Panc1 (cell line): ENCODE measurements around the gene TNFRSF18.
"Not testable (repeated sequence)": the region's sequence is repeated elsewhere in the genome, so short reads cannot be mapped to it uniquely, and the experiment has no call there.

ENCODE experiments used
- POLR2AphosphoS5 ChIP-seq: IDR thresholded peaks from 2 replicates; pipeline ENCODE4 v1.6.1; 2012; ENCODE audit warnings: mild to moderate bottlenecking, low read depth, low read length, moderate library complexity
- TF ChIP-seq, protein P1 (sequence below): fragments of 450-650 bp; IDR thresholded peaks from 2 replicates; pipeline ENCODE4 v1.5.1; 2017; ENCODE audit warnings: mild to moderate bottlenecking

DNA sequence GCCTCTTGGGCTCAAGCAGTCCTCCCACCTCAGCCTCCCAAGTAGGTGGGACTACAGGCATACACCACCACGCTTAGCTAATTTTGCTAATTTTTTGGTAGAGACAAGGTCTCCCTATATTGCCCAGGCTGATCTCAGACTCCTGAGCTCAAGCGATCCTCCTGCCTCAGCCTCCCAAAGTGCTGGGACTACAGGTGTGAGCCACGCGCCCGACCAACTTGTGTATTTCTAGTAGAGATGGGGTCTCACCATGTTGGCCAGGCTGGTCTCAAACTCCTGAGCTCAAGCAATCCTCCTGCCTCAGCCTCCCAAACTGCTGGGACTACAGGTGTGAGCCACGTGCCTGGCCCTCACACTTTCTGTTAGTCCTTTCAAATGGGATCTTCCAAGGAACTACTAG lies 10.7 kb downstream of the TNFRSF18 start:
- TF ChIP-seq, protein P1, sequence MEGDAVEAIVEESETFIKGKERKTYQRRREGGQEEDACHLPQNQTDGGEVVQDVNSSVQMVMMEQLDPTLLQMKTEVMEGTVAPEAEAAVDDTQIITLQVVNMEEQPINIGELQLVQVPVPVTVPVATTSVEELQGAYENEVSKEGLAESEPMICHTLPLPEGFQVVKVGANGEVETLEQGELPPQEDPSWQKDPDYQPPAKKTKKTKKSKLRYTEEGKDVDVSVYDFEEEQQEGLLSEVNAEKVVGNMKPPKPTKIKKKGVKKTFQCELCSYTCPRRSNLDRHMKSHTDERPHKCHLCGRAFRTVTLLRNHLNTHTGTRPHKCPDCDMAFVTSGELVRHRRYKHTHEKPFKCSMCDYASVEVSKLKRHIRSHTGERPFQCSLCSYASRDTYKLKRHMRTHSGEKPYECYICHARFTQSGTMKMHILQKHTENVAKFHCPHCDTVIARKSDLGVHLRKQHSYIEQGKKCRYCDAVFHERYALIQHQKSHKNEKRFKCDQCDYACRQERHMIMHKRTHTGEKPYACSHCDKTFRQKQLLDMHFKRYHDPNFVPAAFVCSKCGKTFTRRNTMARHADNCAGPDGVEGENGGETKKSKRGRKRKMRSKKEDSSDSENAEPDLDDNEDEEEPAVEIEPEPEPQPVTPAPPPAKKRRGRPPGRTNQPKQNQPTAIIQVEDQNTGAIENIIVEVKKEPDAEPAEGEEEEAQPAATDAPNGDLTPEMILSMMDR: not testable (repeated sequence)
- not testable (repeated sequence) for TF ChIP-seq POLR2AphosphoS5
